ENCODE measurements around the gene PACS1.

- no peak for TF ChIP-seq POLR2A (IDR thresholded peaks at IDR 0.05; ENCODE audit: low read depth)
- TF ChIP-seq EP300 (IDR thresholded peaks at IDR 0.05), result no peak
- TF ChIP-seq CTCF (IDR thresholded peaks at IDR 0.05), result no peak
- no peak for TF ChIP-seq POLR2AphosphoS5 (IDR thresholded peaks at IDR 0.05)
Measured at GRCh38 chr11:66207816-66208215, 137.7 kb downstream of the PACS1 start.
